HepG2 (cell line): Measurements from ENCODE around the gene HSPA1A. TPM values are rescaled to one million over a fixed set of nuclear protein-coding genes. Genes with fewer than 3 reads are reported as not detected.
A peak's percentile ranks its signal among the peaks of the same experiment; 100 is the strongest.

Experiments used
- BCL6 ChIP-seq: IDR thresholded peaks from 2 replicates; pipeline ENCODE4 v1.6.1; 2016; ENCODE audit warnings: missing genetic modification reagents, missing compliant biosample characterization
- CERS6 ChIP-seq: sonication (generic); formaldehyde crosslinking; IDR thresholded peaks from 2 replicates; pipeline ENCODE4 v1.5.0; 2020; ENCODE audit warnings: missing genetic modification reagents
- DDIT3 ChIP-seq: sonication (generic); formaldehyde crosslinking; IDR thresholded peaks from 2 replicates; pipeline ENCODE4 v1.4.0; 2020; ENCODE audit warnings: mild to moderate bottlenecking, missing genetic modification reagents
- ESRRA ChIP-seq: sonication (generic); formaldehyde crosslinking; IDR thresholded peaks from 2 replicates; pipeline ENCODE4 v1.5.1; 2020; ENCODE audit warnings: mild to moderate bottlenecking, low read depth, missing genetic modification reagents
- HOXA7 ChIP-seq: sonication (generic); formaldehyde crosslinking; IDR thresholded peaks from 2 replicates; pipeline ENCODE4 v1.8.1; 2022; ENCODE audit warnings: mild to moderate bottlenecking, missing genetic modification reagents, moderate library complexity
- MAFG ChIP-seq: sonication (generic); formaldehyde crosslinking; IDR thresholded peaks from 2 replicates; pipeline ENCODE4 v1.5.1; 2020; ENCODE audit warnings: mild to moderate bottlenecking, missing genetic modification reagents
- MED1 ChIP-seq: sonication (generic); formaldehyde crosslinking; IDR thresholded peaks from 2 replicates; pipeline ENCODE4 v1.4.0; 2020; ENCODE audit warnings: missing genetic modification reagents
- PAWR ChIP-seq: sonication (generic); formaldehyde crosslinking; IDR thresholded peaks from 2 replicates; pipeline ENCODE4 v1.4.0; 2020; ENCODE audit warnings: missing genetic modification reagents, mild to moderate bottlenecking, borderline replicate concordance
- PBX2 ChIP-seq: IDR thresholded peaks from 2 replicates; pipeline ENCODE4 v1.6.1; 2016; ENCODE audit warnings: control low read depth
- SALL1 ChIP-seq: sonication (generic); formaldehyde crosslinking; IDR thresholded peaks from 2 replicates; pipeline ENCODE4 v1.8.0; 2022; ENCODE audit warnings: mild to moderate bottlenecking, missing genetic modification reagents
- SIX4 ChIP-seq: sonication (generic); formaldehyde crosslinking; IDR thresholded peaks from 2 replicates; pipeline ENCODE4 v1.4.0; 2020; ENCODE audit warnings: missing genetic modification reagents
- STAT5B ChIP-seq: sonication (generic); formaldehyde crosslinking; IDR thresholded peaks from 2 replicates; pipeline ENCODE4 v1.4.0; 2020; ENCODE audit warnings: missing genetic modification reagents
- STAT6 ChIP-seq: sonication (generic); formaldehyde crosslinking; IDR thresholded peaks from 2 replicates; pipeline ENCODE4 v1.4.0; 2020; ENCODE audit warnings: missing genetic modification reagents, mild to moderate bottlenecking, borderline replicate concordance
- TCF7 ChIP-seq: sonication (generic); IDR thresholded peaks from 2 replicates; pipeline ENCODE4 v1.6.1; 2016; ENCODE audit warnings: antibody characterized with exemption, low read depth
- ZBTB2 ChIP-seq: sonication (generic); formaldehyde crosslinking; IDR thresholded peaks from 2 replicates; pipeline ENCODE4 v1.8.0; 2022; ENCODE audit warnings: low read depth, missing genetic modification reagents
- ZBTB20 ChIP-seq: sonication (generic); formaldehyde crosslinking; IDR thresholded peaks from 2 replicates; pipeline ENCODE4 v1.8.1; 2023; ENCODE audit warnings: missing genetic modification reagents, low read depth, mild to moderate bottlenecking, borderline replicate concordance
- ZBTB8A ChIP-seq: sonication (generic); formaldehyde crosslinking; IDR thresholded peaks from 2 replicates; pipeline ENCODE4 v1.4.0; 2020; ENCODE audit warnings: mild to moderate bottlenecking, low read depth, missing genetic modification reagents, borderline replicate concordance
- ZFP90 ChIP-seq: sonication (generic); formaldehyde crosslinking; IDR thresholded peaks from 2 replicates; pipeline ENCODE4 v1.8.0; 2022; ENCODE audit warnings: missing genetic modification reagents, mild to moderate bottlenecking, inconsistent platforms, borderline replicate concordance
- ZNF10 ChIP-seq: sonication (generic); formaldehyde crosslinking; IDR thresholded peaks from 2 replicates; pipeline ENCODE4 v1.4.0; 2020; ENCODE audit warnings: mild to moderate bottlenecking, low read depth, missing genetic modification reagents, borderline replicate concordance
- ZNF34 ChIP-seq: sonication (generic); formaldehyde crosslinking; IDR thresholded peaks from 2 replicates; pipeline ENCODE4 v1.4.0; 2020; ENCODE audit warnings: mild to moderate bottlenecking, missing genetic modification reagents, borderline replicate concordance
- ZNF441 ChIP-seq: sonication (generic); formaldehyde crosslinking; IDR thresholded peaks from 2 replicates; pipeline ENCODE4 v1.7.0; 2021; ENCODE audit warnings: missing genetic modification reagents, borderline replicate concordance
- ZNF816 ChIP-seq: sonication (generic); formaldehyde crosslinking; IDR thresholded peaks from 2 replicates; pipeline ENCODE4 v1.8.0; 2022; ENCODE audit warnings: missing genetic modification reagents, mild to moderate bottlenecking, borderline replicate concordance
- polyA plus RNA-seq, 8 experiments: library from polyadenylated mRNA; depleted of rRNA in 3 of 8; stranded (reverse) in 7 of 8; unstranded in 1 of 8; fragments of >200 nt; fragmentation: Illumina TruSeq in 4 of 8; extraction: Trizol in 4 of 8; gene quantifications; 2 replicates each; pipeline versions ENCODE4 v1.2.1 to v1.2.3, GENCODE V29; 2011 to 2016; ENCODE audit warnings: low read depth in 4 of 8, missing spikeins in 1 of 8, mixed read lengths in 1 of 8; ENCODE audit not compliant: insufficient read depth in 1 of 8
- total RNA-seq, 5 experiments: library from RNA; depleted of rRNA; stranded (reverse); fragments of >200 nt; fragmentation: Illumina TruSeq; extraction: Trizol; gene quantifications; 2 replicates each; pipeline ENCODE4 v1.2.3, GENCODE V29; 2016; ENCODE audit warnings: low read depth in 1 of 5

Gene HSPA1A
- total and polyA plus RNA-seq, 2 of the 13 experiments (the other 11 are each of a cell fraction or from before 2014, with no cell fraction given), result 44.5 to 85.0 TPM

- TF ChIP-seq CERS6 (no peak), ZFP90 (CRISPR knock-in tag) (no peak), ZBTB20 (CRISPR knock-in tag) (no peak), ZNF816 (CRISPR knock-in tag) (no peak), ZBTB8A (CRISPR knock-in tag) (no peak), ZNF34 (CRISPR knock-in tag) (no peak), MED1 (no peak), SALL1 (CRISPR knock-in tag) (peak; percentile 19; the same call in 1 of the 2 replicates), TCF7 (no peak), BCL6 (no peak), ZNF441 (CRISPR knock-in tag) (no peak), MAFG (no peak), SIX4 (CRISPR knock-in tag) (no peak), PAWR (CRISPR knock-in tag) (no peak), STAT5B (CRISPR knock-in tag) (no peak), DDIT3 (CRISPR knock-in tag) (no peak), ZNF10 (no peak), HOXA7 (CRISPR knock-in tag) (no peak), ZBTB2 (no peak), PBX2 (no peak), ESRRA (CRISPR knock-in tag) (no peak), STAT6 (CRISPR knock-in tag) (no peak)
Observed at GRCh38 chr6:31836047-31836473, 20.7 kb downstream of the HSPA1A start (continued).
